ENCODE measurements around the gene HPX.

The HPX gene

DNA sequence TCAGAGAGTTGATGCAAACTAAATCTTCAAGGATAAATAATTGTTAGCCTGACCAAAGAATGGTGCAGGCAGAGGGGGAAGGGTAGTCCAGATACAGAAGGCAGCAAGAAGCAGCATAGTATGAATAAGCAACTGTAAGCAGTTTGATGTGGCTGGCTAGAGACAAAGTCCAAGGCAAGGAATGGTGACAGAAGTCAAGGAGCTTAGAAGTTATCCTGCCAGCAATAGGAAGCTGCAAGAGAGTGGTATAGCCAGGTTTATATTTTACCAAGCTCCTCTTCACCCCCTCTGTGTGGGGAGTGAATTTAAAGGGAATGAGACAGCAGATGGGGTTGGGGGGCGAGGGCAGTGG is 18.3 kb upstream of the HPX start:
- no peak for DNase-seq (ENCODE audit: low spot score)

DNA sequence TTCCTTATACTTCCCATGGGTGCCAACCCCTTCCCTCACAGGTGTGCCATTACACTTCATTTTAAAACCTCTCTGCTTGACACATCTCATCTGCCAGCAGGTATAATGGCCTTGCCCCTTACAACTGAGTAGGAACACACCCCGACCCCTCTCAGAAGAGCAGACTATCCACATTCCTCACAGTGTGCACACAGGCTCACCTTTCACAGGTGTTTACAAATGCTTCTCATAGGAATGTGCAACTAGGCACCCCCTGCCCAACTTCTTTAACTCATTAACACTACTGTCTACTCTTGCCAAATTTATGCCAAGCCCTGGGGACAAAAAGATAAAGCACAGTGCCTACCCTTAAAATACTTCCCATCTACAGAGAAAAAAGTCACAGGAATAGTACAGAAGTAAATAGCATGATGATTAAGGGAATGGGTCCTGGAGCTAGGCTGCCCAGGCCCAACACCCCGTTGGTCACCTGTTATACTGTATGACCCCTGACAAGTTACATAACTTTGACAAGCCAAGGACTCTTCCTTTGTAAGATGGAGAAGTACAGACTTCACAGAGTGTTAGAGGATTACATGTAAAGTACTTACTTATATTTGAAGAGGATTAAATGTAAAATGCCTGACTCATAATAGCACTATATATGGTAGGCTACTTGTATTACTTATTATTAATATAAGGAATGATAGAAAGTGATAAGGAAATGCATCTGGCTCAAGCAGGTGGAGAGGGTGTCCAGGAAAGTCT is 17.7 kb upstream of the HPX start:
- DNase-seq (ENCODE audit: low spot score): no peak

DNA sequence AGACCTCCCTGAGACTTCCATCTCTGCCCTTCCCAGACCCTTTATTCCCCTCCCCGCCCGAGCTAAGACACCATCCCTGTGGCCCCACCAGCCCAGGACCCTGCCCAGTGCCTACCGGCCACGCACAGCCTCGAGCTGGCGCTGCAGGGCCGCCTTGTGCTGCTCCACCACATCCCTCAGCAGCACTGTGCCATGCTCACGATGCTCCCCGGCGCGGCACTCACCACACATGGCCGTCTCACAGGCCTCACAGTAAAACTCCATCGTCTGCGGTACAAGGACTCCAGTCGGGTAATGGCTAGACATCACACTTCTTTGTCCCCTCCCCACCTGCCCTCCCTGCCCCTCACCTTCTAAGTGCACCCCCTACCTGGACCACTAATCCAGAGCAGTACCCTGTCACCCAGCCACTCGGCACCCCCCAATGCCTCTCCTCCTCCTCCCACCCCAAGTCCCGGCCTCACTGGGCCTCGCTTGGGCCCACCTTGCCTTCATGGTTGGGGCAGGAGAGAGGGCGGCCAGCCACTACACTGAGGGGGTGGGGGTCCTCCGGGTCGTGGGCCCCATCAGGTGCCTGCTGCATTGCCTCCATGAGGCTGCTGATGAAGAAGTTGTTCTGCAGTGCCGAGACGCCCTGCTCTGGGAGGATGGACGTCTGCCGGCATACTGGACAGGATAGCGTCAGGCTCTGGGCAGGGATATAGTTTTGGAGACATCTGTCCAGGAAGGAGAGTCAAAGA is 17.0 kb upstream of the HPX start:
- DNase-seq (ENCODE audit: low spot score): no peak

DNA sequence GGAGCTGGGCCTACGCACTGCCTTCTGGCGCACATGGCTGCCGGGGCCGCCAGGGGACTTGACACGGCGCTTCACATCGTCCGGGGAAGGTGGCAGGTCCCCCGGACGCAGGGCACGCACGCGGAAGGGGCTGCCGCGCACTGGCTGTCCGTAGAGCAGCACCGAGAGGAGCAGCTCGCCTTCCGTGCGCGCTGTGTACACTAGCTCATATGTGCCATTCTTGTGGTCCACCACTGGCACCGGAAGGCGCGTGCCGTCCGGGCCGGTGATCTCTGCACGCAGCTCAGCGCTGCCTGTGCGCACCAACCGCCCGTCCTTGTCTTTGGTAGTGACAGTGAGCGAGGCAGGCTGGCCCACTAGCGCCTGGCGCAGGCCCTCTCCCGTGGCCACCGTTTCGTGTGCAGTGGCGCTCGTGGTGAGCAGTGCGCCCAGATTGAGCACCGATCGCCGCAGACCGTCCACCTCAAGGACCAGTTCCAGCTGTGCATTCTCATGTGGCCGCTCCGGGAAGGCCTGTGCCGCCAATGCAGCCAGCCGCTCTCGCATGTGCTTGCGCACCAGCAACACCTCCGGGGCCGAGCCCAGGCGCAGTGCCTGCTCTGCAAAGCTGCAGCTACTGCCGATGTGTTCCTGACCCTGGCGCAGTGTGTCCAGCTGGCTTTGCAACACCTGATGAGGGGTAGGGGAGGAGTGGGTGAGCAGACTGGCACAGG is 15.7 kb upstream of the HPX start:
- DNase-seq (ENCODE audit: low spot score): no peak

DNA sequence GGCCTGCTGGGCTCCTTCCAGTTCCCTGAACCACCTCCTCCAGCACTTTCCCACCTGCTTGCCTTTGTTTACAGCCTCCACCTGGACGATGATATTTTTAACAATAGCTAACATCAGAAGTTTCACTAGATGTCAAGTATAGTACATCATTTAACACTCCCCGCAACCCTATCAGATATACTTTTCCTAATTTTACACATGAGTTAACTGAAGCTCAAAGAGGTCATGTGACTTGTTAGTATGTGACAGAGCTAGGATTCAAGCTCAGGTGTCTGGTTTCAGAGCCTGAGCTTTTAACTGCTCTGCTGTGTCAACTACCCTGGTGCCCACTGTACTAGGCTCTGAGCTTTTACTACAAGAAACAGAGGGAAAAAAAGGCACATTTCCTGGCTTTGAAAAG is 14.3 kb upstream of the HPX start:
- DNase-seq (ENCODE audit: low spot score): no peak

DNA sequence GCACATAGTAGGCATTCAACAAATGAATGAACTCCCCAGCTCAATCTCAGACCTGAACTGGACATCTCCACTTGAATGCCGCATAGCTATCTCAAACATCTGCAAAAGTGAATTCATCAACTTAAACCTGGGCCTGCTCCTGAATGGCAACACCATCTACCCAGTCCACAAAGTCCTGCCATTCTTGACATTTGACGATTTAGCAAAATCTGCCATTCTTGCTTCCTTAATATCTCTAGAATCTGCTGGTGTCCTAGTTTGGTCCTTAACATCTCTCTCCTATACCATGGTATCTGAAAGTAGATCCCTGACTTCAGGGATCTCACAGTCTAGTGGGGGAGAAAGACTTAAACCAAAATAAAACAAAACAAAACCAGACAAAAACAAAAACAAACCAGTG is 12.4 kb upstream of the HPX start:
- no peak for DNase-seq (ENCODE audit: low spot score)

DNA sequence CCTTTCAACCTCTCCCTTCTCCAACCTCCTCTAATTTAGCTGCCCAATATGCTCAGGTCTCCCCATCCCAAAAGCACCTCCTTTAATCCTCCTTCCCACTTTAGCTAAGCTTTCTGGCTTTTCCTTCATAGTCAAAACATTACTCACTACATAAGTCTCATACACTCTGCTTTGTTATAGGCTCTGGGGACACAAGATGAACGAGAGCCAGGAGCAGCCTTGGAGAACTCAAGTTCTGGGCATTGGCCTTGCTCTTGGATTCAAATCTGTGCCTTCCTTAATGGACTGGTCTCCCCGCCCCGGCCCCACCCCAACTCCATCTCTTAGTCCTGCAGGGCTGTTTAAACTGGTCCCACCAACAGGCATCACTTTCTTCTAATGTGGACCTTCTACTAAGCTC is 11.4 kb upstream of the HPX start:
- no peak for DNase-seq (ENCODE audit: low spot score)

DNA sequence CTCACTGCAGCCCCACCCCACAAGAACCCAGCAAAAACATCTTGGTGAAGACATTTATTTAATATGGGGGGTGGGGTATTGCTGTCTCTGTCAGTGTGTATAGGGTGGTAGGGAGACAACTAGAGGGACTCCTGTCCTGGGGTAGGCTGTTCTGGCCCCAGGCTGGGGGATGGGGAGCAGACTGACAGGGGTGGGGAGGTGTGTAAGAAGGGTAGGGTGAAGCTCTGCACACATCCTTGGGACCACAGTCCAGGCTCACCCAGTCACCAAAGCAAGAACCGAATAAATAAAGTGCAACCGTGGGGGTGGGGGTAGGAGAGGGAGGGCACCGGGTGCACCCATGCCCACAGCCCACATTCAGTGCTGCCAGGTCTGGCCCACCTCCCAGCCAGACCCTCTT is 7.8 kb upstream of the HPX start:
- DNase-seq (ENCODE audit: low spot score): no peak

DNA sequence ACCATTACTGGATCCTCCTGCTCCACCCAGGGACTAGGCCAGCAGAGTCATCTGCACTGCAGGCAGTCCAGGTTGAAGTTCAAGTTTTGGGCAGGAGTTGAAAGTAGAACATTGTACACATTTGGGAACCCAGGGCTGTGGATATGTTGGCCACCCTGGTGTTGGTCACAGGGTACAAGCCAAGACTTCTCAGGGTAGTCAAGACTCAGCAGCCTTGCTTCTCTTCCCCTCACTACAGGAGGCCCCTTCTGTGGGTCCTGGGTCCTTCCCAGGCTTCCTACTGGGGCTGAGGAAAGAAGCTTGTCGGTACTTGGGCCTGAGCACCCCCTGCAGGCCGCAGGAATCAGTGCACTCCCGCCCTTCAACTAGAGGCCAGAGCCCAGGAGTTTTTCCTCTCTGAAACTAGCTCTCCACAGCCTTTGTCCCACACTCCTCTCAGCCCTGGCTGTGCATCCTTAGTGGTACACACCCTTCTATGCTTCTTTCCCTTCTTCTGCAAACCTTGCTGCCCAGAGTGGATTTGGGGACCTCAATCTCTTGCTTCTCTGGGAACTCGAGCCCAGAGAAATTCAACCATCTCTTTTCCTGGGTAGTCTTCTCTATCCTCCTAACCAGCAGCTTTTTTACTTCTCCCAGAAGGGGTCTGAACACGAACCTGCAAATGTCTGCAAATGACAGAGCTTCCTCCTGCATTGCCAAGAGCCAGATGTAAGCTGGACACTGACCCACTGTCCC is 2.6 kb upstream of the HPX start:
- DNase-seq (ENCODE audit: low spot score): peak; percentile 56

DNA sequence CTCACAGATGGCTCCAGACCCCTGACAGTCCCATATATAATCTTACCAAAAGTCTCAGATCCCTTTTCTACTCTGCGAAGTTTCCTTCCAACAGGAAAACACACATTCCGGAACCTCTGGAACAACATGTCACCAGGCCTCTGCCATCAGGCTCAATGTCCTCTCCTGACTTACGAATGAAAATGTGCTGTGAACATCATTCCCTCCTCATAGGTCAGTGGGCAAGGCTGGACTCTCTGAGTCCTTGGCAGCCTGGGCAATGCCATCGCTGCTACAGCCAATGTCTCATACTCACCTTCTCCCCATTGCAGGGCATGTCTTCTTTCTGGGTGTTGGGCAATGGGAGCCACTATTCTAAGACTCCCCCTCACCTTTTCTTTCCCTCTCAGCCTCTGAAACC is 1.7 kb upstream of the HPX start:
- no peak for DNase-seq (ENCODE audit: low spot score)

DNA sequence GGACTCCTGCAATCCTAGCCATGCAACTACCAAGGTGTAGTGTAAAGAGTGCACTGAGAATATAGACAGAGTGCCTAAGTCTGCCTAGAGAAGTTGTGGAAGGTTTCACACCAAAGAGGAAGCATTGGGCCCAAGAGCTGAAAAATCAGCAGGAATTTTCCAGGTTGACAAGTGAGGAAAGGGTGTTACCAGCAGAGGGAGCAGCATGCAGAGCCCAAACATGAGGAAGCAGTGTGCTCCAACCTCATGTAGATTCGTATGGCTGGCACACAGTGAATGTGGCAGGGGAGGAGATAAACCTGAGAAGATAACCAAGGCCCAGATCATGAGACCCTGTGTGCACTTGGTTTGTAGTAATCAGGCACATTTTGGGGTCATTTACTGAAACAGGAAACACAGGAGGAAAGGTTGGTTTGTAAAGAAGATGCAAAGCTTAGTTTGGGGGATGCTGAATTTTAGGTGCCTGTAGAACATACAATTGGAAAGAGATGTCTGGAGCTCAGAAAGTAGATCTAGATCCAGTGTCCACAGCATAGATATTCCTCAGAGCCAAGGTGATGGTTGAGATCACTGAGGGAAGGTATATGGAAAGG is 1.7 kb downstream of the HPX start:
- peak; percentile 44 for DNase-seq (ENCODE audit: low spot score)

DNA sequence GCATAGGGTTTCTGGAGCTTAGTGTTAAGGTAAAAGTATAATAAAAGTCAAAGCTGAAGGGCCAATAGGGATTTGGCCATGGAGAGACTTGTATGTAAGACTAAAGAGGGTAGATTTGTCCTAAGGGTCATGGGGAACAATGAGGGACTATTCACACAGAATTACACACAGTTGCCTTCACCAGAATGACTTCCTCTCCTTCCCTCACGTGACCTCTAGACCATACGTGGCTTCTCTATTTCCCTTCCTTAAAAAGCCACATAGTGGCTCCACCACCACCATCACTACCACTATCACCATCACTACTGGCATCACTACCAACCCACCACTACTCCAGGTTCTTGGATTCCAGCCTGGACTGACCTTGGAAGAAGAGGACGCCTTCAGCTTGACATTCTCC is 2.8 kb downstream of the HPX start:
- DNase-seq (ENCODE audit: low spot score): peak; percentile 13

DNA sequence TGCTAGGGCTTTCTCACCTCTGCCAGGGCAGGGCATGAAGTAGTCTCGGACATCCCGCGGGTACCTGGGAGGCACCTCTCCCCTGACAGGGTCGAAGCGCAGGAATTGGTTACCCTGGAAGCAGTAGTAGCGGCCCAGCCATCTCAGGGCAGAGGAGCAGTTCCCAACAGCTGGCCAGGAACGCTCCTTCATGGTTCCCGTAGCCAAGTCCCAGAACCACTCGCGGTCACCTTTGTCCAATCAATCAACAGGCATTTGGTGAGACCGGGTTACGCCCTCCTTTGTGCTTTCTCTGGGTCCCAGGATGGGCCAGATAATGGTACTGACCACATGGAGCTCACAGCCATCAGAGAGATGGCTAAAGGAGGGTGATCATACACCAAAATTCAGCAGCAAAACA is 3.4 kb downstream of the HPX start:
- no peak for DNase-seq (ENCODE audit: low spot score)

DNA sequence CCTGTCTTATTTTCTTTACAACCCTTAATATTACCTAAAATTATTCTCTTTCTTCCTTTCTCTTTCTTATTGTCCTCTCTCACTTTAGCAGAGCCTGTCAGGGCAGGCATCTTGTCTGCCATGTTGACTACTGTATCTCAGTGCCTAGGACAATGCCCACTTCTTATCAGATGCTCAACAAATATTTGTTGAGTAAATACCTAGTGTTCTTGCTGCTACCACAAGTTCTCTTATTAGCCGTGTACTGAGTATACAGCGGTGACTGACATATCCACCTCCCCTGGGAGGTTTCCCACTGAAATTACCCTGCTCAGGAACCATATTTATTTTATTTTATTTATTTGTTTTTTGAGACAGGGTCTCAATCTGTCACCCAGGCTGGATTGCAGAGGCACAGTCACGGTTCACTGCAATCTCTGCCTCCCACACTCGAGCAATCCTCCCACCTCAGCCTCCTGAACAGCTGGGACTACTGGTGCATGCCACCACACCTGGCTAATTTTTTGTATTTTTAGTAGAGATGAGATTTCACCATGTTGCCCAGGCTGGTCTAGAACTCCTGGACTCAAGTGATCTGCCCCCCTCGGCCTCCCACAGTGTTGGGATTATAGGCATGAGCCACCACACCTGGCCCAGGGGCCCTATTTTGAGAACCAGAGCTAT is 6.7 kb downstream of the HPX start:
- DNase-seq (ENCODE audit: low spot score): no peak

DNA sequence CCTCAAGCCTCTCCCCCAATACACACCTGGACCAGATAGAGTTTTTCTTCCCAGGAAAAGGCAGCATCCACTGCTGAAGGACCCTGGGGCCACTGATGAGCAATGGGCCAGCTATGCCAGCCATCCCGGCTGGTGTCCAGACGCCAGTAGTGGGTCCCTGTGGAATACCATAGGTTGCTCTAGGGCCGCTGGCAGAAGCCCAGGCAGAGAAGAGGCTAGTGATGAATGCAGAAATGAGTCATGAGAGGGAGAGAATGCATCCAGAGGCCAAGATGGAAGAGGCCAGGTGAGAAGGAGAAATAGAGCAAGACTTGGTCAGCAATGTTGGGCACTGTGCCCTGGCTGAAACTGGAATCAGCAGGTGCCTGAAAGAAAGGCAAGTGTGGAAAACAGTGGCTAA is 8.9 kb downstream of the HPX start:
- DNase-seq (ENCODE audit: low spot score): no peak

DNA sequence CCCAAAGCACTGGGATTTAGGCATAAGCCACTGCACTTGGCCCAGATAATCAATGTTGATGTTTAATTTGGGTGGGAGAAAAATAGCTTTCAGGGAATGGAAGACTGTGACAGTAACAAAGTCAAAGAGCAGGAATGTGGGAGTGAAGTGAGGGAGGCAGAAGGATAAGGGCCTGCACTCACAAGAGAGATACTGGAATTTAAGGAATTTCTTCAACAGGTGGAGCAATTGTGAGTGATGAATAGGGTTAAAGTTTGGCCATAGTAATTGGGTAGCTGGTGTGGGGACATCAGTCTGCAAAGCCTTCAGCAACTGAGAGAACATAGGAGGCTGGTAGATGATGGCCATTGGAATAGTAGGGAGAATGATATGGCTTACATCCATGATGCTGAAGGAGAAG is 13.3 kb downstream of the HPX start:
- DNase-seq (ENCODE audit: low spot score): no peak

DNA sequence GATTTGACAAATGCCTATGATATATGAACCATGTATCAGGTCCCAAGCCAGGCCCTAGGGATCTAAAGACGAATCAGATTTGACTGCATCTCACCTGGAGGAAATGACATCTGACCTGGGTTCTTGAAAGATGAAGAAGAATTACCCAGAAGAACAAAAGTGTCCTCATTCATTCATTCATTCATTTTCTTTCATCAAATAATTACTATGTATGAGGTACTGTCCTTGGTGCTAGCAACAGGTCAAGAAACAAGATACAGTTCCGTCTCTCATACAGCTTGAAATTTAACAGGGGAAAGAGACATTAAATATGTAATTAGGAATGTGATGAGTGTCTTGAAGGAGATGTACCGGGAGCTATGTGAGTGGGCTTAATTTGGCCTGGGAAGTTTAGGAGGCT is 20.1 kb downstream of the HPX start:
- DNase-seq (ENCODE audit: low spot score): no peak

DNA sequence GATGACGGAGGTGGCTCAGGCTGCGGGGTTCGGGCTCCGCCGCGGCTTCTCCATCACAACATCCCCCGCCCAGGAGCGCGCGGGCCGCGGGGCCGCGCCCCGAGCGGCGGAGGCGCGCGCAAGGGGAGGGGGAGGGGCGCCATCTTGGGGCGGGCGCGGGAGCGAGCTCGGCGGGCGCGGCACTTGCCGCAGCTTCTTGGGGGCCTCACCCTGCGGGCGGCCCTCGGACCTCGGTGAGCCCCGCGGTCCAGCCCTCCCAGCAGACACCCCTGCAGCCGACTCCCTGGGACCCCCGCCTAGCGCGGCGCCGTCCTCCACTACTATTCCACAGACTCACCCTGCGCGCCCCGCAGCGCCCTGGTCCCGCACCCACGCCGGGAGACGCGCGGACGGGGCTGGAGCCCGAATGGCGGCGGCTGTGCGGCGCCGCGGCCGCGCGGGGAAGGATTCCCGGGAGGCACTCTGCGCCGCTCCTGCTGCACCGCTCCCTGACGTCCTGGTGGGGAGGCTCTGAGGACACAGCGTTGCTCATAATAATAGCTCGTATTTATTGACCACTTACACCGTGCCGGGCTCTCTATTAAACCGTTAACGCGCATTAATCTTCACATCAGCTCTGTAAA is 21.7 kb downstream of the HPX start, which contains the start of gene APBB1:
TSS of gene APBB1 (minus strand) at position 86 of the 623 bp plus-strand sequence. CDS start 7,747 bp downstream, outside the sequence.
- peak; percentile 72 for DNase-seq (ENCODE audit: low spot score)

DNA sequence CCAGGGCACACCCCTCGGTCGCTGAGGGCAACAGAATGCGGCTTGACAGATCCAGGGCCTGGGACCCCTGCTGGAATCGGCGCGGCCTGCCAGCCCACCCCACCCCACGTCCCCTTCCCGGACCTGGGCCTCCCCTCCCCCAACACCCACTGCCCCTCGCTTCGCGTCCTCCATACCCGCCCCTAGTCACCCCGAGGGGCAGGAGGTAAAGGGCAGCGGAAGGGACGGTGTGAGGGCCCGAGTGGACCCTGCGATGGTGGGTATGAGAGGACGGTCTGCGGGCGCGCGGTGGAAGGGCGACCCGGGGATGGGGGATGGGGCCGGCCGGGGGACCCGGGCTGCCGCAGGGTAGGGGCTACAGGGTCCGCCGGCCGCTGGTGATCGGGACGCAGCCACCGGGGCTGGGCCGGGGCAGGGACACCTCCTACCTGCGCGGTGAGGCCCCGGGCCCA is 22.2 kb downstream of the HPX start:
- no peak for DNase-seq (ENCODE audit: low spot score)

DNA sequence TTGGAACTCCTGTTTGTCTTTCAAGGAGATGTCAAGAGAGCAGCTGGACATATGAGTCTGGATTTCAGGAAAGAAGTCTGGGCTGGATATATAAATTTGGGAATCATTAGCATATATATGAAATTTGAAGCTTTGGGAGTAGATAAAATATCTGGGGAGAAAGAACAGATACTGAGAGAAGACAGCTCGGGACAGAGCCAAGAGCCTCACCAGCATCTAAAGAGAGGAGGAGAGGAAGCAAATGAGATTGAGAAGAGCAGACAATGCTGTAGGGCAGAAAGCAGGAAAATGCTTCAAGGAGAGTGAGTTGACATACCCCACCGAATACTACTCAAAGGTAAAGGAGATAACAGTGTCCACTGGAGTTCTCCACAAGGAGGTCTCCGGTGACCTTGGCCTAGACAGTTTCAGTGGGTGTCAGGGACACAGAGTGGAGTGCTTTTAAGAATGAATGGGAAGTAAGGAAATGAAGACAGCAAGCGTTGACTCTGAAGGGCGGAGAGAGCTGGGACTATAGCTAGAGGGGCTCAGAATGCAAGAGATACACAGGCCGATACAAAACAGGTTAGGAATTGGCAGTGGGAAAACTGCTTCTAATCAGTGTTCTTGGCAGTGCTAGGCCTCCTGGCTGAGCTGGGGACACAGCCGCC is 22.8 kb downstream of the HPX start:
- no peak for DNase-seq (ENCODE audit: low spot score)
